ENCODE data around the gene MINAR1. TPM values are rescaled to one million over a fixed set of nuclear protein-coding genes. Genes with fewer than 3 reads are reported as not detected.

Gene MINAR1
- total RNA-seq, 1 donor from 2014 or later = 1.9 TPM

DNA sequence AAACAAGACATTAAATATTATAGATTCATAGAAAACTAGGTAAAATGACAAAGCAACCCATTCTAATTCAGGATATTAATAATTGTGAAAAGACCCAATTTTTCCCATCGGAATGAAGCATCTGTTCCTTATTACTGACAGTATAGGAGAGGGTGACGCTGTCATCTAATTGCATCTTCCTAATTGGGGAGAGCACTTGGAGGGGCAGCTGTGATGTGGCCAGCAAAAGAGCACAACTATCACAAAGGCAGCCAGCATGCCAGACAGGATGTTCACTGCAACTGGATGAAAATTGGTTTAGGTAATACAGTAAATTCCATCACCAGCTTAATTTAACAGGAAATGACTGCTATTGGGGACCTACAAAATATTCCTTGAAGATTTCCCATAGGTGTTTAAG is 21.9 kb upstream of the MINAR1 start:
- TF ChIP-seq, protein P1, sequence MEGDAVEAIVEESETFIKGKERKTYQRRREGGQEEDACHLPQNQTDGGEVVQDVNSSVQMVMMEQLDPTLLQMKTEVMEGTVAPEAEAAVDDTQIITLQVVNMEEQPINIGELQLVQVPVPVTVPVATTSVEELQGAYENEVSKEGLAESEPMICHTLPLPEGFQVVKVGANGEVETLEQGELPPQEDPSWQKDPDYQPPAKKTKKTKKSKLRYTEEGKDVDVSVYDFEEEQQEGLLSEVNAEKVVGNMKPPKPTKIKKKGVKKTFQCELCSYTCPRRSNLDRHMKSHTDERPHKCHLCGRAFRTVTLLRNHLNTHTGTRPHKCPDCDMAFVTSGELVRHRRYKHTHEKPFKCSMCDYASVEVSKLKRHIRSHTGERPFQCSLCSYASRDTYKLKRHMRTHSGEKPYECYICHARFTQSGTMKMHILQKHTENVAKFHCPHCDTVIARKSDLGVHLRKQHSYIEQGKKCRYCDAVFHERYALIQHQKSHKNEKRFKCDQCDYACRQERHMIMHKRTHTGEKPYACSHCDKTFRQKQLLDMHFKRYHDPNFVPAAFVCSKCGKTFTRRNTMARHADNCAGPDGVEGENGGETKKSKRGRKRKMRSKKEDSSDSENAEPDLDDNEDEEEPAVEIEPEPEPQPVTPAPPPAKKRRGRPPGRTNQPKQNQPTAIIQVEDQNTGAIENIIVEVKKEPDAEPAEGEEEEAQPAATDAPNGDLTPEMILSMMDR (conservative IDR thresholded peaks at IDR 0.05) = no peak
- Mint-ChIP-seq H3K27ac (ENCODE audit: unreplicated experiment) (no peak overlapping the region), H3K9me3 (no peaks in the 10 kb centered on the region), H3K4me1 (peaks cover 29% of the 10 kb centered on the region), H3K36me3 (ENCODE audit: low read depth) (no peaks in the 10 kb centered on the region), H3K4me3 (no peak overlapping the region), H3K27me3 (ENCODE audit: low read depth) (no peaks in the 10 kb centered on the region)
- DNase-seq (ENCODE audit: low read depth, low spot score) = no peak

GRCh38 chr15:79412010-79412409 is 20.1 kb upstream of the MINAR1 start:
- TF ChIP-seq, protein P1 (conservative IDR thresholded peaks at IDR 0.05) = no peak
- Mint-ChIP-seq H3K4me1 (peaks cover 14% of the 10 kb centered on the region), H3K9me3 (no peaks in the 10 kb centered on the region), H3K27ac (ENCODE audit: unreplicated experiment) (no peak overlapping the region), H3K4me3 (no peak overlapping the region), H3K36me3 (ENCODE audit: low read depth) (no peaks in the 10 kb centered on the region), H3K27me3 (ENCODE audit: low read depth) (no peaks in the 10 kb centered on the region)
- DNase-seq (ENCODE audit: low read depth, low spot score) = no peak

DNA sequence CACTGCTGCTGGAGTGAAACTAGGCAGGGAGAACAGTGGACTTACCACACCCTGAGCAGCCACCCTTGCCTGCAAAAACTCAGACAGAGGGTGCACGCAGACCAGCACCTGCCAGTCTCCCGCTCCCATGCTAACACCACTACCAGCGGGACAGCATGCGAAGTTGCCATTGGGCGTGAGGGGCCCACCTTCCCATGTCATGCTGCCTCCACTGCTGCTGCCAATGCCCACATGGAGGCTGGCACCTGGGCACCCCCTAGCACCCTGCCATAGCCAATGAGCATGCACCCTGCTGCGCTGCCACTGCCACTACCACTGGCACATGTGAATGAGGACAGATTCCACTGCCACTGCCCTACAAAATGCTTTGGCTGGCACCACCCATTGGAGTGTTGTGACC is 19.7 kb upstream of the MINAR1 start:
- Mint-ChIP-seq H3K27me3 (ENCODE audit: low read depth) (no peaks in the 10 kb centered on the region), H3K27ac (ENCODE audit: unreplicated experiment) (no peak overlapping the region), H3K36me3 (ENCODE audit: low read depth) (no peaks in the 10 kb centered on the region), H3K9me3 (no peaks in the 10 kb centered on the region), H3K4me1 (peaks cover 14% of the 10 kb centered on the region), H3K4me3 (no peak overlapping the region)
- no peak for DNase-seq (ENCODE audit: low read depth, low spot score)
- TF ChIP-seq, protein P1 (conservative IDR thresholded peaks at IDR 0.05) = no peak

- DNase-seq (ENCODE audit: low read depth, low spot score) = no peak
- Mint-ChIP-seq H3K27me3 (ENCODE audit: low read depth) (no peaks in the 10 kb centered on the region), H3K9me3 (no peaks in the 10 kb centered on the region), H3K4me1 (peaks cover 9% of the 10 kb centered on the region), H3K27ac (ENCODE audit: unreplicated experiment) (no peak overlapping the region), H3K36me3 (ENCODE audit: low read depth) (no peaks in the 10 kb centered on the region), H3K4me3 (no peak overlapping the region)
- TF ChIP-seq, protein P1 (conservative IDR thresholded peaks at IDR 0.05) = no peak
Measured at GRCh38 chr15:79416876-79417275, 15.3 kb upstream of the MINAR1 start.

GRCh38 chr15:79418693-79419279 is 13.3 kb upstream of the MINAR1 start:
- Mint-ChIP-seq H3K36me3 (ENCODE audit: low read depth) (no peaks in the 10 kb centered on the region), H3K27me3 (ENCODE audit: low read depth) (no peaks in the 10 kb centered on the region), H3K9me3 (no peaks in the 10 kb centered on the region), H3K4me3 (no peak overlapping the region), H3K27ac (ENCODE audit: unreplicated experiment) (no peak overlapping the region), H3K4me1 (peaks cover 9% of the 10 kb centered on the region)
- TF ChIP-seq, protein P1 (conservative IDR thresholded peaks at IDR 0.05) = no peak
- DNase-seq (ENCODE audit: low read depth, low spot score) = no peak

Data from neural crest cell (in vitro differentiated cells).